Lung (tissue), 12 donors: ENCODE results near the gene CBX5. TPM values are rescaled to one million over a fixed set of nuclear protein-coding genes. Genes with fewer than 3 reads are reported as not detected.

Experiments
- ATAC-seq: fragments of 200-7000 bp; cut with Tn5 transposase; one replicate; pipeline ENCODE4 v1.9.1; 2020; ENCODE audit warnings: moderate number of reproducible peaks; ENCODE audit not compliant: insufficient read depth, low FRiP score
- DNase-seq, 3 donors: peaks; one replicate each; pipeline ENCODE4 v3.0.0-alpha.2; 2013 to 2017
- H3K27ac ChIP-seq, 2 donors: one replicate each; pipeline ENCODE4 v1.5.1; 2013; ENCODE audit warnings: mild to moderate bottlenecking in 2 of 2, moderate library complexity in 2 of 2, control low read depth in 1 of 2, inconsistent platforms in 1 of 2, low read depth in 1 of 2, low read length in 1 of 2
- H3K27me3 ChIP-seq, 3 donors: one replicate each; pipeline ENCODE4 v1.5.1; 2013; ENCODE audit warnings: low read length in 2 of 3; ENCODE audit not compliant: control insufficient read depth in 3 of 3, insufficient read depth in 3 of 3
- H3K36me3 ChIP-seq, 4 donors: one replicate each; pipeline ENCODE4 v1.5.1; 2013; ENCODE audit warnings: low read length in 4 of 4, mild to moderate bottlenecking in 1 of 4, moderate library complexity in 1 of 4; ENCODE audit not compliant: control insufficient read depth in 4 of 4, insufficient read depth in 4 of 4
- H3K4me1 ChIP-seq, 5 donors: one replicate each; pipeline ENCODE4 v1.5.1; 2013; ENCODE audit warnings: low read length in 5 of 5, mild to moderate bottlenecking in 2 of 5, moderate library complexity in 1 of 5; ENCODE audit not compliant: control insufficient read depth in 5 of 5, insufficient read depth in 5 of 5
- H3K4me3 ChIP-seq: one replicate; pipeline ENCODE4 v1.5.1; 2013; ENCODE audit warnings: mild to moderate bottlenecking, control low read depth, moderate library complexity
- H3K9ac ChIP-seq, 2 donors: one replicate each; pipeline ENCODE4 v1.5.1; 2013; ENCODE audit warnings: low read length in 2 of 2, control low read depth in 1 of 2; ENCODE audit not compliant: insufficient read depth in 1 of 2
- H3K9me3 ChIP-seq, 4 donors: one replicate each; pipeline ENCODE4 v1.5.1; 2013; ENCODE audit warnings: low read length in 3 of 4, mild to moderate bottlenecking in 1 of 4, moderate library complexity in 1 of 4; ENCODE audit not compliant: control insufficient read depth in 4 of 4, insufficient read depth in 3 of 4
- CTCF ChIP-seq: IDR thresholded peaks from 2 replicates; pipeline ENCODE4 v1.5.1; 2012; ENCODE audit warnings: mild to moderate bottlenecking; ENCODE audit errors: control extremely low read depth, extremely low read depth
- WGBS, 2 donors: extraction: QIAGEN DNeasy Blood & Tissue Kit; methylation state at CpG; one replicate each; pipeline ENCODE4 v1.1.7; 2013; 5-methylcytosine and 5-hydroxymethylcytosine counted together
- polyA plus RNA-seq, 2 donors: library from polyadenylated mRNA; stranded (reverse); fragments of 200-250 nt; gene quantifications; one replicate each; pipeline ENCODE4 v1.2.1, GENCODE V29; 2013
- total RNA-seq, 2 donors: library from RNA; depleted of rRNA in 1 of 2; stranded (reverse); fragments of >200 nt in 1 of 2; gene quantifications; one replicate each; pipeline ENCODE4 v1.2.1, GENCODE V29; 2014 to 2021
- donor health status: control.
- donor health status: control.
- donor health status: Bipolar disorder and iron deficiency.
- donor health status: healthy.
- donor health status: DM: yes; HTN: yes; CAD: no.

The CBX5 gene
- total and polyA plus RNA-seq, 4 donors = 8.3 to 78.3 (median 30.3) TPM

GRCh38 chr12:54299515-54300224, 19.7 kb upstream of the CBX5 start:
- no peaks in the 10 kb centered on the region for H3K9me3 ChIP-seq
- H3K9ac ChIP-seq = peak overlapping the region in 1 of 2 donors; percentile 23
- no peak overlapping the region for H3K27ac ChIP-seq
- no peak for ATAC-seq
- no peaks in the 10 kb centered on the region for H3K36me3 ChIP-seq
- no peak for DNase-seq
- no peak overlapping the region for H3K4me3 ChIP-seq
- peaks cover 0 to 21% (median 20%) of the 10 kb centered on the region in 3 donors for H3K27me3 ChIP-seq
- no peak for TF ChIP-seq CTCF
- H3K4me1 ChIP-seq = peaks cover 0 to 11% (median 3%) of the 10 kb centered on the region in 5 donors
- WGBS, 2 donors = 32 to 54% methylated on average over 8 of the region's 8 CpGs

- Histone ChIP-seq H3K4me1 (peaks cover 0 to 7% (median 0%) of the 10 kb centered on the region in 5 donors), H3K4me3 (no peak overlapping the region), H3K36me3 (no peaks in the 10 kb centered on the region), H3K27ac (no peak overlapping the region), H3K9ac (no peak overlapping the region), H3K9me3 (no peaks in the 10 kb centered on the region), H3K27me3 (peaks cover 0 to 21% (median 20%) of the 10 kb centered on the region in 3 donors)
- TF ChIP-seq CTCF = no peak
- no peak for DNase-seq
- 43 to 82% methylated on average over 5 of the region's 5 CpGs for WGBS, 2 donors
- no peak for ATAC-seq
Measured at GRCh38 chr12:54298904-54299303, 19.0 kb upstream of the CBX5 start.

- Histone ChIP-seq H3K27me3 (peaks cover 0 to 16% (median 14%) of the 10 kb centered on the region in 3 donors), H3K36me3 (peaks cover 0 to 3% (median 0%) of the 10 kb centered on the region in 4 donors), H3K27ac (no peak overlapping the region), H3K9me3 (no peaks in the 10 kb centered on the region), H3K4me1 (peaks cover 0 to 7% (median 0%) of the 10 kb centered on the region in 5 donors), H3K4me3 (no peak overlapping the region), H3K9ac (no peak overlapping the region)
- DNase-seq = no peak
- ATAC-seq = no peak
- 25 to 64% methylated on average over 5 of the region's 5 CpGs for WGBS, 2 donors
- no peak for TF ChIP-seq CTCF
Measured at GRCh38 chr12:54296393-54297099, 16.6 kb upstream of the CBX5 start.
